Panc1 (cell line): ENCODE data around the gene DAPK1.

ENCODE experiments used
- POLR2AphosphoS5 ChIP-seq: IDR thresholded peaks from 2 replicates; pipeline ENCODE4 v1.6.1; 2012; ENCODE audit warnings: mild to moderate bottlenecking, low read depth, low read length, moderate library complexity
- REST ChIP-seq, 2 experiments: IDR thresholded peaks; 2 replicates each; pipeline ENCODE4 v1.6.1; 2011 to 2012; ENCODE audit warnings: low read depth in 2 of 2, control low read depth in 1 of 2, low read length in 1 of 2, mild to moderate bottlenecking in 1 of 2, moderate library complexity in 1 of 2; ENCODE audit not compliant: insufficient read depth in 1 of 2
- SIN3A ChIP-seq: IDR thresholded peaks from 2 replicates; pipeline ENCODE4 v1.6.1; 2012; ENCODE audit warnings: low read depth, mild to moderate bottlenecking, low read length, moderate library complexity, borderline replicate concordance; ENCODE audit not compliant: insufficient read depth
- TCF7L2 ChIP-seq: IDR thresholded peaks from 2 replicates; pipeline ENCODE4 v1.6.1; 2011; ENCODE audit warnings: mild to moderate bottlenecking, low read depth, low read length, inconsistent platforms
- TF ChIP-seq, protein P1 (sequence below): fragments of 450-650 bp; IDR thresholded peaks from 2 replicates; pipeline ENCODE4 v1.5.1; 2017; ENCODE audit warnings: mild to moderate bottlenecking

DNA sequence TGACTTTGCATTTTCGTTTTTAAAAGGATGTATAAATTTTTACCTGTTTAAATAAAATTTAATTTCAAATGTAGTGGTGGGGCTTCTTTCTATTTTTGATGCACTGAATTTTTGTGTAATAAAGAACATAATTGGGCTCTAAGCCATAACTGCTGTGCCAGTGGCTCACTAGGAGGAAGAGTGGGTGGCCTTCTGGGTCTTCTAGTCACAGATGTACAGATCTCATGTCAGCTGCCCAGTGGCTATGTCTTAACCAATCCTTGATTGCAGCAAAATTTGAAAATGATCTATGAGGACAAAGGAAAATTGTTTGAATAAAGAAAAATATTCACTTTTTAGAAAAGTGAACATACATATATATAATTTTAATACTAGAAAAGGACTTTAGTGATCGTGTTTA lies 233.7 kb downstream of the DAPK1 start:
- no peak for TF ChIP-seq REST (IDR thresholded peaks at IDR 0.05; ENCODE audit: insufficient read depth in 1 of 2, low read depth in 2 of 2, low read length in 1 of 2)
- TF ChIP-seq TCF7L2: no peak
- TF ChIP-seq, protein P1, sequence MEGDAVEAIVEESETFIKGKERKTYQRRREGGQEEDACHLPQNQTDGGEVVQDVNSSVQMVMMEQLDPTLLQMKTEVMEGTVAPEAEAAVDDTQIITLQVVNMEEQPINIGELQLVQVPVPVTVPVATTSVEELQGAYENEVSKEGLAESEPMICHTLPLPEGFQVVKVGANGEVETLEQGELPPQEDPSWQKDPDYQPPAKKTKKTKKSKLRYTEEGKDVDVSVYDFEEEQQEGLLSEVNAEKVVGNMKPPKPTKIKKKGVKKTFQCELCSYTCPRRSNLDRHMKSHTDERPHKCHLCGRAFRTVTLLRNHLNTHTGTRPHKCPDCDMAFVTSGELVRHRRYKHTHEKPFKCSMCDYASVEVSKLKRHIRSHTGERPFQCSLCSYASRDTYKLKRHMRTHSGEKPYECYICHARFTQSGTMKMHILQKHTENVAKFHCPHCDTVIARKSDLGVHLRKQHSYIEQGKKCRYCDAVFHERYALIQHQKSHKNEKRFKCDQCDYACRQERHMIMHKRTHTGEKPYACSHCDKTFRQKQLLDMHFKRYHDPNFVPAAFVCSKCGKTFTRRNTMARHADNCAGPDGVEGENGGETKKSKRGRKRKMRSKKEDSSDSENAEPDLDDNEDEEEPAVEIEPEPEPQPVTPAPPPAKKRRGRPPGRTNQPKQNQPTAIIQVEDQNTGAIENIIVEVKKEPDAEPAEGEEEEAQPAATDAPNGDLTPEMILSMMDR: no peak
- no peak for TF ChIP-seq POLR2AphosphoS5
- TF ChIP-seq SIN3A: no peak
